Testis (tissue), 3 donors: ENCODE data around the gene SGCG. TPM values are rescaled to one million over a fixed set of nuclear protein-coding genes. Genes with fewer than 3 reads are reported as not detected.

Source experiments
- DNase-seq: peaks from one replicate; pipeline ENCODE4 v3.0.0-alpha.2; 2019
- H3K27ac ChIP-seq, 2 donors: fragments of 200-600 bp; sonication (generic); one replicate each; pipeline ENCODE4 v1.5.1; 2019
- H3K27me3 ChIP-seq: fragments of 200-600 bp; sonication (generic); one replicate; pipeline ENCODE4 v1.5.1; 2019
- H3K36me3 ChIP-seq: fragments of 200-600 bp; sonication (generic); one replicate; pipeline ENCODE4 v1.5.1; 2017; ENCODE audit warnings: low read depth; ENCODE audit errors: missing control alignments
- H3K4me1 ChIP-seq: fragments of 200-600 bp; sonication (generic); one replicate; pipeline ENCODE4 v1.5.1; 2019
- H3K4me3 ChIP-seq, 2 donors: fragments of 200-600 bp; sonication (generic); one replicate each; pipeline ENCODE4 v1.5.1; 2017 to 2019
- H3K9me3 ChIP-seq: fragments of 200-600 bp; sonication (generic); one replicate; pipeline ENCODE4 v1.5.1; 2017
- POLR2A ChIP-seq: fragments of 450-650 bp; IDR thresholded peaks from one replicate; pipeline ENCODE4 v1.6.1; 2017; ENCODE audit warnings: antibody characterized with exemption, mild to moderate bottlenecking, moderate library complexity
- WGBS, 2 donors: methylation state at CpG; one replicate each; pipeline ENCODE4 v1.1.5; 2018; 5-methylcytosine and 5-hydroxymethylcytosine counted together
- intact Hi-C: fragments of 100-400 bp; cut with DNase I; formaldehyde crosslinking; loops from one replicate; pipeline ENCODE4 v1.15.1; 2023; ENCODE audit warnings: low total_unique reads
- polyA plus RNA-seq: library from polyadenylated mRNA; stranded (reverse); fragments of 350-450 nt; fragmentation: Illumina TruSeq; extraction: RNeasy Lipid Tissue Mini Kit (QIAGEN cat#74804); gene quantifications from one replicate; pipeline ENCODE4 v1.2.3, GENCODE V29; 2014; ENCODE audit warnings: low read depth, low replicate concordance; ENCODE audit not compliant: insufficient read depth
- total RNA-seq, 2 donors: library from RNA; depleted of rRNA; stranded (reverse); fragments of >200 nt; gene quantifications; one replicate each; pipeline ENCODE4 v1.2.3, GENCODE V29; 2016
- TF ChIP-seq, protein P1 (sequence below), 3 experiments: fragments of 450-650 bp in 2 of 3; fragments of 200-600 bp in 1 of 3; sonication (generic) in 1 of 3; IDR thresholded peaks; one replicate each; pipeline ENCODE4 v1.5.1; 2016 to 2019; ENCODE audit warnings: antibody characterized with exemption in 3 of 3, mild to moderate bottlenecking in 2 of 3, moderate library complexity in 1 of 3

SGCG gene
- total and polyA plus RNA-seq, 3 donors from 2014 or later = 1.5 to 2.9 (median 2.2) TPM

DNA sequence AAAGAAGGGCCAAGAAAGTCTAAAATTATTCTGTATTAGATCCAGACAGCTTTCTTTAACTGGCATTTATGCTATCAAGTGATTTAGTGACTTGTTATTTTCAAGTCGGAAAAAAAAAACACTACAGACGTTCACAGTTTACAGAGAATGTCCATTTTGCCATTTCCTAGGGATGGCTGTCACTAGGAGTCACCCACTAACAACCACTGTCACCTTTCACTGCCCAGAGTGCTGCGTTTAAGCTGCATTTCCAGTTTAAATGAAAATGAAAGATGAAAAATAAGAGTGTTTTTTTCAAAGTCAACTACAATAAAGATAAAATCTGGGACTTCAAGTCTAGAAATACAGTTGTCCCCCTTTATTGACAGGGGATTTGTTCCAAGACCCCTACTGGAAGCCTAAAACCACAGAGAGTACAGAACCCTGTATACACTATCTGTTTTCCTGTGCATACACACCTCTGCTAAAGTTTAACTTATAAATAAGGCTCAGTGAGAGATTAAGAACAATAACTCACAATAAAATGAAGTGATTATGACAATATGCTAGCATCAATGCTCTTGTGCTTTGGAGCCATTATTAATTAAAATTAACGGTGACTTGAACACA, 140.3 kb downstream of the SGCG start:
- no peaks in the 10 kb centered on the region for H3K36me3 ChIP-seq
- no peak for DNase-seq
- 45 to 55% methylated on average over 4 of the region's 4 CpGs for WGBS, 2 donors
- no peaks in the 10 kb centered on the region for H3K27me3 ChIP-seq
- peaks cover 8% of the 10 kb centered on the region for H3K4me1 ChIP-seq
- no peaks in the 10 kb centered on the region for H3K9me3 ChIP-seq
- H3K27ac ChIP-seq = no peak overlapping the region
- intact Hi-C loops = no loop called here
- H3K4me3 ChIP-seq = no peak overlapping the region
- TF ChIP-seq, protein P1, sequence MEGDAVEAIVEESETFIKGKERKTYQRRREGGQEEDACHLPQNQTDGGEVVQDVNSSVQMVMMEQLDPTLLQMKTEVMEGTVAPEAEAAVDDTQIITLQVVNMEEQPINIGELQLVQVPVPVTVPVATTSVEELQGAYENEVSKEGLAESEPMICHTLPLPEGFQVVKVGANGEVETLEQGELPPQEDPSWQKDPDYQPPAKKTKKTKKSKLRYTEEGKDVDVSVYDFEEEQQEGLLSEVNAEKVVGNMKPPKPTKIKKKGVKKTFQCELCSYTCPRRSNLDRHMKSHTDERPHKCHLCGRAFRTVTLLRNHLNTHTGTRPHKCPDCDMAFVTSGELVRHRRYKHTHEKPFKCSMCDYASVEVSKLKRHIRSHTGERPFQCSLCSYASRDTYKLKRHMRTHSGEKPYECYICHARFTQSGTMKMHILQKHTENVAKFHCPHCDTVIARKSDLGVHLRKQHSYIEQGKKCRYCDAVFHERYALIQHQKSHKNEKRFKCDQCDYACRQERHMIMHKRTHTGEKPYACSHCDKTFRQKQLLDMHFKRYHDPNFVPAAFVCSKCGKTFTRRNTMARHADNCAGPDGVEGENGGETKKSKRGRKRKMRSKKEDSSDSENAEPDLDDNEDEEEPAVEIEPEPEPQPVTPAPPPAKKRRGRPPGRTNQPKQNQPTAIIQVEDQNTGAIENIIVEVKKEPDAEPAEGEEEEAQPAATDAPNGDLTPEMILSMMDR (IDR thresholded peaks at IDR 0.05) = peak in 1 of 3 experiments; percentile 10
- no peak for TF ChIP-seq POLR2A

DNA sequence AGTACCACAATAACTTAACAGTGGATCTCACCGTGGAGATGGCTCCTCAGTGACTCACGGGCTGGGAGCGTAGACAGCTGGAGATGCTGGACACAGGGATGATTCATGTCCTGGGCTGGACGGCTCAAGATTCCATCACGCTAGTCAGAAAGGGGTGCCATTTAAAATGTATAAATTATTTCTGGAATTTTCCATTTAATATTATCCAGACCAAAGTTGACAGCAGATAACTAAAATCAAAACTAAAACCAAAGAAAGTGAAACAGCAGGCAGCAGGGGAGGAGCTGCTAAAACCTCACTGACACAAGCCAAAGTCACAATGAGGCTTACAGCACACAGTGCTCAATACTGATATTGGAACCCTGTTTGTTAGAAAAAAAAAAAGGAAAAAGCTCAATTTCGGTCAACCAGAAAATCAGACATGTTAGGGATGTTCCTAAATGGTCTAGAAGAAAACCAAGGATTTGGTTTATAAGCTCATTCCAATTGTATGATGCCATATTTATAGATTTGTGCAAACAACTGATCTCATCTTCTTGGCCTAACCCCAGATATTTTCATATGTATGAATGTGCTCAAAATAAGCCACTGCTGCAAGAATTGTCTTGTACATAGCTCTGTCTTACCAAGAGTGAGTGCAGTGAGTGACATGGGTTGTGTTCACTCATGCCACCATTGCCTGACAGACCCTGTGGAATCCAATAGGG, 140.9 kb downstream of the SGCG start:
- no peak for TF ChIP-seq POLR2A
- TF ChIP-seq, protein P1 (IDR thresholded peaks at IDR 0.05) = no peak
- no peak overlapping the region for H3K27ac ChIP-seq
- no peak overlapping the region for H3K4me3 ChIP-seq
- H3K36me3 ChIP-seq = no peaks in the 10 kb centered on the region
- peaks cover 8% of the 10 kb centered on the region for H3K4me1 ChIP-seq
- H3K9me3 ChIP-seq = no peaks in the 10 kb centered on the region
- intact Hi-C loops = no loop called here
- DNase-seq = no peak
- WGBS, 2 donors = 47 to 62% methylated on average over 6 of the region's 6 CpGs
- H3K27me3 ChIP-seq = no peaks in the 10 kb centered on the region

DNA sequence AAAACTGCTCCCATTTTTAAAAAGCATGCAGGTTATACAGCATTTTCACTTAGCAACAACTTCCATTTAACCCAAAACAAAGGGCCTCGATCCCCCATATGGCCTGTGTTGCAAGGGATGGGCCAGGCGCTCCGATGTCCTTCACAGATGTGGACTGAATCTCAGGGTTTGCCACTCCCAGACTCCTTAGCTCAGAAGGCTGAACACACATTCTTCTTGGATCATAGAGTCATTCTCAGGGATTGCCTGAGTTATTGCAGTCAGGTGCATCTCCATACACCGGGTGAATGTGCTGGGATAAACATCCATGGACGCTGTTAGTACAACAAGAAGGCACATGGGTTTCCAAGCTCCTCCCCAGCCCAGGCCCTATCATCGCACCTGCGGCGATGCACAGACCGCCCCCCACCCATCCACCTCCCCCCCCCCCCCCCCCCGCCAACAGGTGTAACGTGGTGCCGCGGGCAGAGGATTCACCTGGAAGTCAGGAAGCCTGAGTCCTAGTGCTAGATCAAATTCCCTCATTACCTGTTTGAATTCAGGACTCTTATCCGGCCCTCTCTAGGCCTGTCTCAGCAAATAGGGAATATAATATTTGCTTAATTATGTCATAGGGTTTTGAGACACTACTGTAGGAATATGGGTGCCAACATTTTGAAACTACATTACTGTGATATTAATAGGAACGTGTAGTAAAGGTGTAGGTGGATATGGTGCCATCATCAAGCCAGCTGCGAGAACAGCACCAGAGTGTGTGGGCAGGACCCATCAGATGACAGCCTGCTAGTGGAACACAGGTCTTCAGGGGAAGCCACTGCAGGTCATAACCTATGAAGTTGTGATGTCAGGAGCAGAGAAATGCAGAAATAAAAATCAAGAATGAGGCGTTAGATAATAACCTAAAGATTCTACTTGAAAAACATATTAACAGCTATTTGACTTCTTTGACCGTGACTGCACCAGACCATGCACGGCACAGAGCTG, 141.9 kb downstream of the SGCG start:
- H3K4me3 ChIP-seq = no peak overlapping the region
- intact Hi-C loops = no loop called here
- no peak overlapping the region for H3K27ac ChIP-seq
- 82 to 83% methylated on average over 19 of the region's 19 CpGs for WGBS, 2 donors
- no peak for TF ChIP-seq POLR2A
- TF ChIP-seq, protein P1 (IDR thresholded peaks at IDR 0.05) = no peak
- H3K27me3 ChIP-seq = no peaks in the 10 kb centered on the region
- no peaks in the 10 kb centered on the region for H3K36me3 ChIP-seq
- no peaks in the 10 kb centered on the region for H3K9me3 ChIP-seq
- DNase-seq = no peak
- peaks cover 8% of the 10 kb centered on the region for H3K4me1 ChIP-seq

DNA sequence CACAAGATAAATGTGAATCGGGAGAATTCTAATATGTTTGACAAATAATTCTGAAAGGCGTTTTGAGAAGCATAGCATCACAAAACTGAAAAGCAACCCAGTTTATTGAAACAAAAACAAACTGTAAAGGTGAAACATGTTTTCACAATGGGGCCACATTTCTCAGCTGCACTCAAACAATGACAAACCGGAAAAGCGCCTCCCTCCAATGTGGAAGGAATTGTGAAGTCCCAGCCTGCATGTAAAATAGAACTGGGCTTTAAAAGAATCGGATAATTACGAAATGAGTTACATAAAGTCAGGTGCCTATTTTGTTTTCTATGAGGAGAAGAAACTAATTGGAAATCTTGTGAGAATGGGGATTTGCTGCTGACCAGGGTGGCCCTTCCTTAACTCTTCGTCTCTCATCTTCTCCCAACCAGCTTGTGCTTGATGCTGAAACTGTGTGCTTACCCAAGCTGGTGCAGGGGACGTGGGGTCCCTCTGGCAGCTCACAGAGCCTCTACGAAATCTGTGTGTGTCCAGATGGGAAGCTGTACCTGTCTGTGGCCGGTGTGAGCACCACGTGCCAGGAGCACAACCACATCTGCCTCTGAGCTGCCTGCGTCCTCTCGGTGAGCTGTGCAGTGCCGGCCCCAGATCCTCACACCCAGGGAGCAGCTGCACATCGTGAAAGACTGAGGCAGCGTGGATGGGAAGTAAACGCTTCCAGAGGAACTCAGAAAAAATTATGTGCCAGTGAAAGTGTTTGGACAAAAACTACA, 143.3 kb downstream of the SGCG start:
- Histone ChIP-seq H3K27ac (no peak overlapping the region), H3K4me3 (no peak overlapping the region), H3K27me3 (no peaks in the 10 kb centered on the region), H3K36me3 (no peaks in the 10 kb centered on the region), H3K4me1 (peaks cover 8% of the 10 kb centered on the region), H3K9me3 (no peaks in the 10 kb centered on the region)
- 77 to 85% methylated on average over 16 to 17 of the region's 17 CpGs for WGBS, 2 donors
- intact Hi-C loops = no loop called here
- TF ChIP-seq, protein P1 (IDR thresholded peaks at IDR 0.05) = no peak
- TF ChIP-seq POLR2A = no peak
- no peak for DNase-seq
